ENCODE results near the gene HP1BP3. TPM values are rescaled to one million over a fixed set of nuclear protein-coding genes. Genes with fewer than 3 reads are reported as not detected.

Gene HP1BP3
- total RNA-seq, 1 experiment from 2014 or later: 263 TPM

- Histone ChIP-seq H3K27me3 (ENCODE audit: control insufficient read depth, insufficient read depth, low read length) (no peaks in the 10 kb centered on the region), H3K27ac (ENCODE audit: low read length) (no peak overlapping the region), H3K4me1 (ENCODE audit: control insufficient read depth, insufficient read depth, low read length) (no peaks in the 10 kb centered on the region), H3K4me3 (ENCODE audit: low read depth in 2 of 2, low read length in 2 of 2) (no peak overlapping the region), H3K36me3 (ENCODE audit: control insufficient read depth, insufficient read depth, low read length) (peaks cover 6% of the 10 kb centered on the region), H3K9me3 (ENCODE audit: control insufficient read depth, insufficient read depth, low read depth, low read length) (no peaks in the 10 kb centered on the region)
- DNase-seq (ENCODE audit: low read depth, low spot score) (no peak), ATAC-seq (no peak)
- intact Hi-C loops (cut with micrococcal nuclease; ENCODE audit: unreplicated experiment): no loop called here
- POLR2A ChIA-PET: interaction anchor here (0.6 kb wide), 1 partner anchor 207 kb away, joined by 8 read pairs; no protein-coding TSS in a partner anchor
- in situ Hi-C loops (cut with HindIII; ENCODE audit: low pct_unique_long_range_greater_than_20kb, low sequenced_read_pairs): no loop called here
- CTCF ChIA-PET: no interaction called here
- BruUV-seq (replicated peaks): no TSS peak
- TF ChIP-seq CTCF (IDR thresholded peaks at IDR 0.05) (no peak), POLR2AphosphoS5 (IDR thresholded peaks at IDR 0.05; ENCODE audit: low read depth, low read length) (no peak), TCF7L2 (IDR thresholded peaks at IDR 0.05; ENCODE audit: low read depth, low read length) (no peak), SIN3A (IDR thresholded peaks at IDR 0.05; ENCODE audit: borderline replicate concordance, insufficient read depth, low read depth, low read length) (no peak), REST (IDR thresholded peaks at IDR 0.05; ENCODE audit: insufficient read depth in 1 of 2, low read depth in 2 of 2, low read length in 1 of 2) (no peak)
Measured at GRCh38 chr1:20830378-20830777, 43.3 kb upstream of the HP1BP3 start.

GRCh38 chr1:20829946-20830345, 42.8 kb upstream of the HP1BP3 start:
- Histone ChIP-seq H3K4me1 (ENCODE audit: control insufficient read depth, insufficient read depth, low read length) (no peaks in the 10 kb centered on the region), H3K4me3 (ENCODE audit: low read depth in 2 of 2, low read length in 2 of 2) (no peak overlapping the region), H3K9me3 (ENCODE audit: control insufficient read depth, insufficient read depth, low read depth, low read length) (no peaks in the 10 kb centered on the region), H3K36me3 (ENCODE audit: control insufficient read depth, insufficient read depth, low read length) (peaks cover 6% of the 10 kb centered on the region), H3K27ac (ENCODE audit: low read length) (no peak overlapping the region), H3K27me3 (ENCODE audit: control insufficient read depth, insufficient read depth, low read length) (no peaks in the 10 kb centered on the region)
- TF ChIP-seq REST (IDR thresholded peaks at IDR 0.05; ENCODE audit: insufficient read depth in 1 of 2, low read depth in 2 of 2, low read length in 1 of 2) (no peak), TCF7L2 (IDR thresholded peaks at IDR 0.05; ENCODE audit: low read depth, low read length) (no peak), SIN3A (IDR thresholded peaks at IDR 0.05; ENCODE audit: borderline replicate concordance, insufficient read depth, low read depth, low read length) (no peak), CTCF (IDR thresholded peaks at IDR 0.05) (no peak)
- intact Hi-C loops (cut with micrococcal nuclease; ENCODE audit: unreplicated experiment) (no loop called here), in situ Hi-C loops (cut with HindIII; ENCODE audit: low pct_unique_long_range_greater_than_20kb, low sequenced_read_pairs) (no loop called here)
- ATAC-seq (no peak), DNase-seq (ENCODE audit: low read depth, low spot score) (no peak)
- CTCF ChIA-PET: no interaction called here
- no TSS peak for BruUV-seq (replicated peaks)
- POLR2A ChIA-PET: interaction anchor here (0.7 kb wide), 1 partner anchor 42 kb away, joined by 4 read pairs; no protein-coding TSS in a partner anchor

Measured in Panc1 (cell line).